ENCODE results near the gene MMP15. TPM values are rescaled to one million over a fixed set of nuclear protein-coding genes. Genes with fewer than 3 reads are reported as not detected.
A peak's percentile ranks its signal among the peaks of the same experiment; 100 is the strongest.

MMP15 gene
- total and polyA plus RNA-seq, 2 of the 4 experiments (the other 2 are of a cell fraction) = 0.18 to 0.56 TPM

DNA sequence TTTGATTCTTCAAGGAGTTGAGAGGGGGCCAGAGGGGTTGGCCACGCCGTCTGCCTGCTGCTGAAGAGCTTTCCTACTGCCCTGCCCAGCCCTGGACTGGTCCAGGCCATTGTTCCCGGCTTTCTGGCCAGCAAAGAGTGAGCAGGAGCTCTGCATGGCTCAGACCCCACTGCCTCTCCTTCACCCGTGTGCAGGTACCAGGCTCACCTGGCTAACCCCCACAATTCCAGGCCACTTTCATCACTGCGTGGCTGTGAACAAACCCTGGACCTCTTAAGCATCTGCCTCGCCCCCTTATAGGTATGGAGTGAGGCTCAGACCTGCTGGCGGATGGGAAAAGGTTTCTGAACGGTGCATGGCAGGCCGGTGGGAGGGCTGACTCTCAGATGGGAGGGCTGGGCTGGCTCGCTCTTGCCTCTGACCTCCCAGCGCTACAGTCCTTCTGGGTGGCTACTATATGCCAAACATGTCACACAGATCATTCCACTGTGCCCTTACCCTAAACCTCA is 33.9 kb upstream of the MMP15 start:
- no TSS peak for BruUV-seq (replicated peaks)
- H3K27ac ChIP-seq (ENCODE audit: insufficient read depth, low read length) = no peak overlapping the region
- H3K56ac ChIP-seq (ENCODE audit: extremely low read depth, insufficient read depth, low read length) = no peak overlapping the region
- H2AK9ac ChIP-seq (replicated peaks; ENCODE audit: low read depth, low read length, poor library complexity) = peak overlapping the region; percentile 50
- H3K23ac ChIP-seq (ENCODE audit: low read depth, low read length) = no peak overlapping the region
- TF ChIP-seq, protein P1, sequence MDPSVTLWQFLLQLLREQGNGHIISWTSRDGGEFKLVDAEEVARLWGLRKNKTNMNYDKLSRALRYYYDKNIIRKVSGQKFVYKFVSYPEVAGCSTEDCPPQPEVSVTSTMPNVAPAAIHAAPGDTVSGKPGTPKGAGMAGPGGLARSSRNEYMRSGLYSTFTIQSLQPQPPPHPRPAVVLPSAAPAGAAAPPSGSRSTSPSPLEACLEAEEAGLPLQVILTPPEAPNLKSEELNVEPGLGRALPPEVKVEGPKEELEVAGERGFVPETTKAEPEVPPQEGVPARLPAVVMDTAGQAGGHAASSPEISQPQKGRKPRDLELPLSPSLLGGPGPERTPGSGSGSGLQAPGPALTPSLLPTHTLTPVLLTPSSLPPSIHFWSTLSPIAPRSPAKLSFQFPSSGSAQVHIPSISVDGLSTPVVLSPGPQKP (IDR thresholded peaks at IDR 0.05; ENCODE audit: borderline replicate concordance, low read depth, low read length) = no peak
- TF ChIP-seq RAD21 (IDR thresholded peaks at IDR 0.05; ENCODE audit: low read length) (no peak), CEBPB (IDR thresholded peaks at IDR 0.05; ENCODE audit: low read depth, low read length) (no peak), CHD1 (IDR thresholded peaks at IDR 0.05; ENCODE audit: low read depth, low read length) (no peak), NFE2L2 (IDR thresholded peaks at IDR 0.05; ENCODE audit: low read depth, low read length) (no peak), MXI1 (IDR thresholded peaks at IDR 0.05; ENCODE audit: borderline replicate concordance, low read depth, low read length) (no peak), RFX5 (IDR thresholded peaks at IDR 0.05; ENCODE audit: low read depth, low read length) (no peak), SMC3 (IDR thresholded peaks at IDR 0.05; ENCODE audit: low read depth, low read length) (no peak), POLR2A (IDR thresholded peaks at IDR 0.05; ENCODE audit: low read depth, low read length) (no peak), FOS (IDR thresholded peaks at IDR 0.05; ENCODE audit: low read depth, low read length) (no peak), MAFK (IDR thresholded peaks at IDR 0.05; ENCODE audit: low read depth, low read length) (no peak), BHLHE40 (IDR thresholded peaks at IDR 0.05; ENCODE audit: low read depth, low read length) (no peak), RCOR1 (IDR thresholded peaks at IDR 0.05; ENCODE audit: insufficient replicate concordance, low read length) (no peak), MAZ (IDR thresholded peaks at IDR 0.05; ENCODE audit: borderline replicate concordance, low read depth, low read length) (no peak)
- TF ChIP-seq, protein P2, sequence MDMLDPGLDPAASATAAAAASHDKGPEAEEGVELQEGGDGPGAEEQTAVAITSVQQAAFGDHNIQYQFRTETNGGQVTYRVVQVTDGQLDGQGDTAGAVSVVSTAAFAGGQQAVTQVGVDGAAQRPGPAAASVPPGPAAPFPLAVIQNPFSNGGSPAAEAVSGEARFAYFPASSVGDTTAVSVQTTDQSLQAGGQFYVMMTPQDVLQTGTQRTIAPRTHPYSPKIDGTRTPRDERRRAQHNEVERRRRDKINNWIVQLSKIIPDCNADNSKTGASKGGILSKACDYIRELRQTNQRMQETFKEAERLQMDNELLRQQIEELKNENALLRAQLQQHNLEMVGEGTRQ (IDR thresholded peaks at IDR 0.05; ENCODE audit: low read depth, low read length) = no peak
- TF ChIP-seq, protein P3, sequence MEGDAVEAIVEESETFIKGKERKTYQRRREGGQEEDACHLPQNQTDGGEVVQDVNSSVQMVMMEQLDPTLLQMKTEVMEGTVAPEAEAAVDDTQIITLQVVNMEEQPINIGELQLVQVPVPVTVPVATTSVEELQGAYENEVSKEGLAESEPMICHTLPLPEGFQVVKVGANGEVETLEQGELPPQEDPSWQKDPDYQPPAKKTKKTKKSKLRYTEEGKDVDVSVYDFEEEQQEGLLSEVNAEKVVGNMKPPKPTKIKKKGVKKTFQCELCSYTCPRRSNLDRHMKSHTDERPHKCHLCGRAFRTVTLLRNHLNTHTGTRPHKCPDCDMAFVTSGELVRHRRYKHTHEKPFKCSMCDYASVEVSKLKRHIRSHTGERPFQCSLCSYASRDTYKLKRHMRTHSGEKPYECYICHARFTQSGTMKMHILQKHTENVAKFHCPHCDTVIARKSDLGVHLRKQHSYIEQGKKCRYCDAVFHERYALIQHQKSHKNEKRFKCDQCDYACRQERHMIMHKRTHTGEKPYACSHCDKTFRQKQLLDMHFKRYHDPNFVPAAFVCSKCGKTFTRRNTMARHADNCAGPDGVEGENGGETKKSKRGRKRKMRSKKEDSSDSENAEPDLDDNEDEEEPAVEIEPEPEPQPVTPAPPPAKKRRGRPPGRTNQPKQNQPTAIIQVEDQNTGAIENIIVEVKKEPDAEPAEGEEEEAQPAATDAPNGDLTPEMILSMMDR (conservative IDR thresholded peaks at IDR 0.05; ENCODE audit: low read depth, low read length) = no peak
- in situ Hi-C loops (cut with MboI; ENCODE audit: low sequenced_read_pairs) (no loop called here), intact Hi-C loops (cut with micrococcal nuclease) (no loop called here), dilution Hi-C loops (cut with HindIII; ENCODE audit: low sequenced_read_pairs, unreplicated experiment) (no loop called here)
- H3K14ac ChIP-seq (replicated peaks; ENCODE audit: low read depth, low read length) = no peak overlapping the region
- no peak overlapping the region for H3K18ac ChIP-seq (ENCODE audit: low read depth, low read length)
- peaks cover 17% of the 10 kb centered on the region; the same call in 1 of the 2 replicates for H3K36me3 ChIP-seq (ENCODE audit: control insufficient read depth, insufficient read depth, low read length)
- no peaks in the 10 kb centered on the region for H3K4me1 ChIP-seq (ENCODE audit: control insufficient read depth, insufficient read depth, low read length)
- H4K20me1 ChIP-seq (ENCODE audit: insufficient read depth, low read length) = peaks cover 13% of the 10 kb centered on the region
- no peak overlapping the region for H2AFZ ChIP-seq (replicated peaks; ENCODE audit: low read length, poor library complexity)
- no peak overlapping the region for H4K8ac ChIP-seq (ENCODE audit: low read depth in 2 of 2, low read length in 2 of 2)
- no peak overlapping the region for H3K4ac ChIP-seq (ENCODE audit: low read depth, low read length)
- H2BK5ac ChIP-seq (ENCODE audit: low read depth, low read length, poor library complexity, severe bottlenecking) = no peak overlapping the region
- H2BK20ac ChIP-seq (ENCODE audit: low read depth, low read length) = no peak overlapping the region
- no peak overlapping the region for H4K5ac ChIP-seq (ENCODE audit: low read depth, low read length)
- ATAC-seq (ENCODE audit: low read depth) = no peak
- H3K27me3 ChIP-seq (ENCODE audit: control insufficient read depth, insufficient read depth, low read length) = peaks cover 12% of the 10 kb centered on the region; the same call in 1 of the 2 replicates
- no peak overlapping the region for H3K4me3 ChIP-seq (ENCODE audit: insufficient read depth, low read depth, low read length)
- DNase-seq = no peak
- no peak overlapping the region for H2BK15ac ChIP-seq (ENCODE audit: low read depth, low read length)
- no peaks in the 10 kb centered on the region for H3K9me1 ChIP-seq (ENCODE audit: insufficient read depth, low read length)
- ChIA-PET CTCF (no interaction called here), POLR2A (ENCODE audit: unreplicated experiment) (interaction anchor here (0.7 kb wide), 1 partner anchor 8 kb away, joined by 4 read pairs; no protein-coding TSS in a partner anchor)
- no CpG with 5 or more reads among the region's 11 CpGs for WGBS, 2 experiments (ENCODE audit: extremely low coverage in 2 of 2, insufficient read length in 1 of 2)
- no peak overlapping the region for H3K9ac ChIP-seq (ENCODE audit: low read depth, low read length)
- no peaks in the 10 kb centered on the region for H3K9me3 ChIP-seq (ENCODE audit: control insufficient read depth, insufficient read depth, low read length)
- no peak overlapping the region for H4K91ac ChIP-seq (ENCODE audit: insufficient read depth, low read depth, low read length)
- no peak overlapping the region for H3K4me2 ChIP-seq (ENCODE audit: low read depth, low read length)
- no peak overlapping the region for H2BK120ac ChIP-seq (ENCODE audit: low read depth, low read length)
- H2AK5ac ChIP-seq (ENCODE audit: low read depth, low read length) = no peak overlapping the region
- peaks cover 3 to 16% of the 10 kb centered on the region in 2 experiments; a peak in 2 of 4 replicates for H3K79me1 ChIP-seq (ENCODE audit: low read depth in 1 of 2, low read length in 2 of 2)

Data from IMR-90 (cell line).